ENCODE measurements around the gene LRRC9. TPM values are rescaled to one million over a fixed set of nuclear protein-coding genes. Genes with fewer than 3 reads are reported as not detected.
"Not testable (repeated sequence)": the region's sequence is repeated elsewhere in the genome, so short reads cannot be mapped to it uniquely, and the experiment has no call there.

Gene LRRC9
- total RNA-seq, 1 donor: not detected

DNA sequence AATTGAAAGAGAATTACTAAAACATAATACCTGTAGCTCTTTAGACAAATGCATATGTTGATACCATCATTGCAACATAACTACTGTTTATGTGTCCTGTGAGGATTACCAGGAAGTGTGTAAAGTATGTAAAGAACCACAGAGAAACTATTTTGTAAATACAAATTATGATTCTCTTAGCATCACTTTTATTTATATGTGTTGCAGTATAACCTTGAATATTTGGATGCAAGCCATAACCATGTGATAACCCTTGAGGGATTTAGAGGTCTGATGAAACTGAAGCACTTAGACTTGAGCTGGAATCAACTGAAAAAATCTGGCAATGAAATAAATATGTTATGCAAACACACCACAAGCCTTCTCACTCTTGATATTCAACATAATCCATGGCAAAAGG lies 77.5 kb downstream of the LRRC9 start:
- Histone ChIP-seq H3K4me1 (ENCODE audit: insufficient read depth, low read length) (no peaks in the 10 kb centered on the region), H3K9me3 (ENCODE audit: low read depth, low read length) (no peaks in the 10 kb centered on the region), H3K4me3 (ENCODE audit: low read length) (no peak overlapping the region), H3K27me3 (ENCODE audit: insufficient read depth, low read length) (no peaks in the 10 kb centered on the region)

DNA sequence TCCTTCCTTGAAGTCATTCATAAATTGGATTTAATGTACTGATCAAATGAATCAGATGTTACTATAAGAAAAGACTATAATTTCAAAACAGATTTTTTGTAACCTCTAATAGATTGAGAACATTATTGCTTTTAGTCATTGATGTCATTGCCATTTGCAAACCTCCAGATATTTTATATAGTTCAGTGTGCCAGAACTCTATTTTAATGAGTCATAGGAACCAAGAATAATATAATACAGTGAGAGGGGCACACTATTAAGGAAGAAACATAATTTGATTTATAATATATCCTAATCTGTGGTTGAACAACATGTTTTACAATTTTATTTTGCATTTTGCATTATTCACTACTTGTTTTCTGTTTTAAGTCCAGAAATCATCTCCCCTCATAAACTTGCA lies 78.0 kb downstream of the LRRC9 start:
- Histone ChIP-seq H3K9me3 (ENCODE audit: low read depth, low read length) (no peaks in the 10 kb centered on the region), H3K4me1 (ENCODE audit: insufficient read depth, low read length) (no peaks in the 10 kb centered on the region), H3K27me3 (ENCODE audit: insufficient read depth, low read length) (no peaks in the 10 kb centered on the region), H3K4me3 (ENCODE audit: low read length) (no peak overlapping the region)

DNA sequence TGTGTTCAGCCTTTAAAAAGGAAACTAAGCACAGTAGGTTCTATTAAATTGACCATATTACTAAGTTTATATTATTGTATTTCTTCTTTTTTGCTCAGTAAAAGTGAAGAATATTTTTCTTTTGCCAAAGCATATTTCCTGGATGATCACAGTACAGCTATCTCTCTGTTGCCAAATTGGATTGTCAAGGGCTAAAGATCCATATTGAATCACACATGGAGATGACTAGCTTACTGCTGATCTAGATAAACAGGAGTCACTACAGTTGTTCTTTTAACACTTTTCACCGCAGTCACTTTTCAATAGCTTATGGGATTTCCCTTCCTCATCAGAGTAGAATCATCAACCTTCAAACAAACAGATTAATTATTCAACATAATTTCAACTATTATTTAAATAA lies 78.6 kb downstream of the LRRC9 start:
- H3K9me3 ChIP-seq (ENCODE audit: low read depth, low read length): no peaks in the 10 kb centered on the region
- no peak overlapping the region for H3K4me3 ChIP-seq (ENCODE audit: low read length)
- H3K27me3 ChIP-seq (ENCODE audit: insufficient read depth, low read length): no peaks in the 10 kb centered on the region
- no peaks in the 10 kb centered on the region for H3K4me1 ChIP-seq (ENCODE audit: insufficient read depth, low read length)

DNA sequence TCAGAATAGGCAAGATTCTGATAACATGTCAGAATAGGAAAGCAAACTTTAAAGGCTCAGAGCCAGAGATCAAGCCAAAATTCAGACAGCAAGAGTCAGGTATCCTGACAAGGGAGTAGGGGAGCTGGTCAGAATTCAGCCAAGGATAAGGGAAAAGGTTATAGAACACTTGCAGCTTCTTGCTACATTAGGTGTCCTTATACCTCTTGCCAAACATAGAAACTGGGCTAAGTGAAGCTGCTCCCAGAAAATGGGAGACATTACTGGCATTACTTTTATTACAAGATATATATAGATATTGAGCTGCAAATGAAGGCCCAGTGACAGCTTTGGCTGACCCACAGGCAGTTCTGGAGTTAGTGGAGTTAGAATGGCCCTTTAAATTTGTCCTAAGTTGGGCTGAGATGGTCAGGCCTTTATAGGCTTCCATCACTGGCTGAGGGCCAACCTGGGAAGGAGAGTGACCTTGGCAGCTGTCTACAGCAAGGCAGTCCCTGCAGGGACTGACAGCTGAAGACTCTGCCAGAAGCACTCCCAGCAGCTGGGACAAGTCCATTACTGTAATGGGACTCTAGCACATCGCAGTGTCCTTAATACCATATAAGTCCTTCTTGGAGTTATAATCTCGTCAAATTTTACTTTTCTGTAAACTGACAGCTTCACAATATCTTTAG lies 83.0 kb downstream of the LRRC9 start:
- H3K4me1 ChIP-seq (ENCODE audit: insufficient read depth, low read length): no peaks in the 10 kb centered on the region
- H3K27me3 ChIP-seq (ENCODE audit: insufficient read depth, low read length): no peaks in the 10 kb centered on the region
- no peak overlapping the region for H3K4me3 ChIP-seq (ENCODE audit: low read length)
- no peaks in the 10 kb centered on the region for H3K9me3 ChIP-seq (ENCODE audit: low read depth, low read length)

DNA sequence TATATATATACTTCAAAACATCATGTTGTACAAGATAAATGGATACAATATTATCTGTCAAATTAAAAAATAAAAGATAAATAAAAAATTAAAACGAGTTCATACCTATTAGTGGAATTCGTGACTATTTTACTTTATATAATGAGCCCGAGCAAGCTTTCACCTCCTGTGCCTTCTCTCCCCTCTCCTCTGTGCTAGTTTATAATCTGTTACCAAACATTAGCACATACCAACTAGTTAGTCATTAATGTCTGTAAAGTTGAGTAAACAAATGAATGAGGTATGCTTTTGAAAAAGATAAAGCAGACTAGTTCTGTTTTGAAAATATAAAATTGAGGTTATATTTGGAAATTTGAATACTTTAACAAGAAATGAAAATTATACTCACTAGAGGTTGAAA lies 84.0 kb downstream of the LRRC9 start:
- Histone ChIP-seq H3K9me3 (ENCODE audit: low read depth, low read length) (no peaks in the 10 kb centered on the region), H3K4me1 (ENCODE audit: insufficient read depth, low read length) (no peaks in the 10 kb centered on the region), H3K27me3 (ENCODE audit: insufficient read depth, low read length) (no peaks in the 10 kb centered on the region), H3K4me3 (ENCODE audit: low read length) (no peak overlapping the region)

DNA sequence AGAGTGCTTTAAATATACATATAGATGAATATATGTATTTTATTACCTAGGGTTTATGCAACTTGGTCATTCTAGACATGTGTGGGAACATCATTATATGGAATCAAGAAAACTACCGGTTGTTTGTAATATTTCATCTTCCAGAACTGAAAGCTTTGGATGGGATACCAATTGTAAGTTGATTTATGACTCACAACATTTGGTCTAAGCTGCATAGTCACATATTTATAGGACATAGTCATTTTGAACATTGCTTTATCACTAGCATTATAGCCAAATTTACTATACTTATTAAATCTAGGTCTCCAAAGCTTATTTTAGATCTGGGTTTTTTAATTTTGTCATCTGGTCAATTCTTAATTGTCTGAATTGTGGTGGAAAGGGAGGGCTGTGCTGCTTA lies 88.1 kb downstream of the LRRC9 start:
- H3K27me3 ChIP-seq (ENCODE audit: insufficient read depth, low read length): no peaks in the 10 kb centered on the region
- H3K9me3 ChIP-seq (ENCODE audit: low read depth, low read length): no peaks in the 10 kb centered on the region
- no peaks in the 10 kb centered on the region for H3K4me1 ChIP-seq (ENCODE audit: insufficient read depth, low read length)
- no peak overlapping the region for H3K4me3 ChIP-seq (ENCODE audit: low read length)

DNA sequence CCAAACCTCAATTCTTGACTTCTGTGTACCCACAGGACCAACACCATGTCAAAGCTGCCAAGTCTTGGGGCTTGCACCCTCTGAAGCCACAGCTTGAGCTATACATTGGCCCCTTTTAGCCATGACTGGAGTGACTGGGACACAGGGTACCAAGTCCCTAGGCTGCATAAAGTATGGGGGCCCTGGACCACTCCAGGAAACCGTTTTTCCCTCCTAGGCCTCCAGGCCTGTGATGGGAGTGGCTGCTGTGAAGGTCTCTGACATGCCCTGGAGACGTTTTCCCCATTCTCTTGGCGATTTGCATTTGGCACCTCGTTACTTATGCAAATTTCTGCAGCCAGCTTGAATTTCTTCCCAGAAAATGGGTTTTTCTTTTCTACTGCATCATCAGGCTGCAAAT lies 90.3 kb downstream of the LRRC9 start:
- not testable (repeated sequence) for H3K4me1 ChIP-seq (ENCODE audit: insufficient read depth, low read length); H3K4me3 ChIP-seq (ENCODE audit: low read length); H3K27me3 ChIP-seq (ENCODE audit: insufficient read depth, low read length); H3K9me3 ChIP-seq (ENCODE audit: low read depth, low read length)

DNA sequence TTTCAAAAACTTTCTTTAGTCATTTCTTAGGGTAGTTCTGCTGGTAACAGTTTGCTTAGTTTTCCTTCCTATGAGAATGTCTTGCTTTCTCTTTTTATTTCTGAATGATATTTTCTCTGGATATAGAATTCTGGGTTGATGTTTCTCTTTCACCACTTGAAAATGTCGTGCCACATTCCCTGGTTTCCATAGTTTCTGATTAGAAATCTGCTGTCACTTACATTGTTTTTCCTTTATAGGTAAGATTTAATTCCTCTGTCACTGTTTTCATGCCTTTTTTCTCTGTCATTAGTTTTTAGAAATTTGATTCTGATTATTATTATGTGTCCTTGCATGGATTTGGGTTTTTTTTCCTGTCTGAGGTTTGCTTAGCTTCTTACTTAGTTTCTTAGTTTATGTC lies 94.5 kb downstream of the LRRC9 start:
- no peak overlapping the region for H3K4me3 ChIP-seq (ENCODE audit: low read length)
- H3K4me1 ChIP-seq (ENCODE audit: insufficient read depth, low read length): no peaks in the 10 kb centered on the region
- H3K27me3 ChIP-seq (ENCODE audit: insufficient read depth, low read length): no peaks in the 10 kb centered on the region
- no peaks in the 10 kb centered on the region for H3K9me3 ChIP-seq (ENCODE audit: low read depth, low read length)

DNA sequence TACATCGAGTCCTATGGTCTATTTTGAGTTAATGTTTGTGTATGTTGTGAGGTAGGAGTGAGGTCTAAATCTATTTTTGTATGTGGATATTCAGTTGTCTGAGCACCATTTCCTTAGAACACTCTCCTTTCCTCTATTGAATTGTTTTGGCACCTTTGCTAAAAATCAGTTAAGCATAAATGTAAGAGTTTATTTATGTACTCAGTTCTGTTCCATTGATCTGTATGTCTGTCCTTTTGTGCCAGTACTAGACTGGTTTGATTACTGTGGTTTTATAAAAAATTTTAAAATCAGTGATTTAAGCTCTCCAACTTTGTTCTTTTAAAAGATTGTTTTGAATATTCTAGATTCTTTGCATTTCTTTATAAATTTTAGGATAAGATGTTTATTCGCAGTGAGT lies 101.7 kb downstream of the LRRC9 start:
- Histone ChIP-seq H3K27me3 (ENCODE audit: insufficient read depth, low read length) (peaks cover 6% of the 10 kb centered on the region), H3K4me3 (ENCODE audit: low read length) (no peak overlapping the region), H3K9me3 (ENCODE audit: low read depth, low read length) (no peaks in the 10 kb centered on the region), H3K4me1 (ENCODE audit: insufficient read depth, low read length) (no peaks in the 10 kb centered on the region)

DNA sequence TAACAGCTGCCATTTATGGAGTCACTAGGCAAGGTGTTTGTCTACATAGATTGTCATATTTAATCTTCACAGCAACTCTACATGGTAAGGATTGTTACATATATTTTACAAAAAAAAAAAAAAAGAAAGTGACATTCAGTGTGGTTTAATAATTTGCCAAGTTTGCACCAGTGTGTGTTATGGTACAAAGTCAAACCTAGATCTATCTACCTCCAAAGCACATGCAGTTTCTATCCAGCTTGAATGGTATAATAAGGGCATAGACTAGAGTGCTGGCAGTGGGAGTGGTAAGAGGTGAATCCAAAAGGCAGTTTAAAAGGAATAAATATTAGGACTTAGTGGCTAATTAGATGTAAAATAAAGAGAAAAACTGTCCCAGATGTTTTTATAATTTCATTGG lies 105.6 kb downstream of the LRRC9 start:
- H3K27me3 ChIP-seq (ENCODE audit: insufficient read depth, low read length): peaks cover 6% of the 10 kb centered on the region
- no peak overlapping the region for H3K4me3 ChIP-seq (ENCODE audit: low read length)
- no peaks in the 10 kb centered on the region for H3K4me1 ChIP-seq (ENCODE audit: insufficient read depth, low read length)
- no peaks in the 10 kb centered on the region for H3K9me3 ChIP-seq (ENCODE audit: low read depth, low read length)

DNA sequence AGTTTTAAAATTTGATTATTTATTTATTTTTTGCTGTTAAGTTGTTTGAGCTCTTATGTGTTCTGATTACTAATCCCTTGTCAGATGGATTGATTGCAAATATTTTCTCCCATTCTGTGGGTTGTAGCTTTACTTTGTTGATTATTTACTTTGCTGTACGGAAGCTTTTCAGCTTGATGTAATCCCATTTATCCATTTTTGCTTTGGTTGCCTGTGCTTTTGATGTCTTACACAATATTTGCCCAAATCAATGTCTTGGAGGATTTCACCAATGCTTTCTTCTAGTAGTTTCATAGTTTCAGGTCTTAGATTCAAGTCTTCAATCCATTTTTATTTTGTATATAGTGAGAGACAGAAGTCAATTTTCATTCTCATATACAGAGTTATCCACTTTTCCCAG lies 115.2 kb downstream of the LRRC9 start:
- no peak overlapping the region for H3K4me3 ChIP-seq (ENCODE audit: low read length)
- H3K9me3 ChIP-seq (ENCODE audit: low read depth, low read length): no peaks in the 10 kb centered on the region
- no peaks in the 10 kb centered on the region for H3K27me3 ChIP-seq (ENCODE audit: insufficient read depth, low read length)
- H3K4me1 ChIP-seq (ENCODE audit: insufficient read depth, low read length): no peaks in the 10 kb centered on the region

DNA sequence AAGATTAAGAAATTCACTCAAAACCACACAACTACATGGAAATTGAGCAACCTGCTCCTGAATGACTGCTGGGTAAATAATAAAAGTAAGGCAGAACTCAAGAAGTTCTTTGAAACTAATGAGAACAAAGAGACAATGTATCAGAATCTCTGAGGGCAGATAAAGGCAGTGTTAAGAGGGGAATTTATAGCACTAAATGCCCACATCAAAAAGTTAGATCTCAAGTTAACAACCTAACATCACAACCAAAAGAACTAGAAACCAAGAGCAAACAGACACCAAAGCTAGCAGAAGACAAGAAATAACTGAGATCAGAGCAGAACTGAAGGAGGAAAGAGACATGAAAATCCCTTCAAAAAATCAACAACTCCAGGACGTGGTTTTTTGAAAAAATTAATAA lies 128.0 kb downstream of the LRRC9 start:
- not testable (repeated sequence) for H3K4me1 ChIP-seq (ENCODE audit: insufficient read depth, low read length); H3K4me3 ChIP-seq (ENCODE audit: low read length); H3K9me3 ChIP-seq (ENCODE audit: low read depth, low read length); H3K27me3 ChIP-seq (ENCODE audit: insufficient read depth, low read length)

DNA sequence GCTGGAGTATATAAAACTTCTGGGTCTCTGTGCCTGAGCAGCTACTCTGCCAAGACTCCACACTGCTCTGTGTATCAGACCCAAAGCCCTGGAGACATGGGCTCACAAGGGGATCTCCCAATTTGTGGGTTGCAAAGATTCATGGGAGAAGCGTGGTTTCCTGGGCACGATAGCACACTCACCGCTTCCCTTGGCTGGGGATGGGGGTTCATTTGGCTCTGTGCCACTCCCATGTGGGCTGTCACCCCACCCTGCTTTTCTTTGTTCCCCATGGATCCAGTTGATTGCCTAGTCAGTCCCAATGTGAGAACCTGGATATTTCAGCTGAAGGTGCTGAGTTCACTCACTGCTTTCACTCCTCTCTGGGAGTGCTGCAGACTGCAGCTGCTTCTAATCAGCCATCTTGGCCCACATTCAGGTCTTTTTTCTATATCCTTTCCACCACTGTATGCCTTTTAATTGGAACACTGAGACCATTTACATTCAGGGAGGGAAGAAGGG lies 131.8 kb downstream of the LRRC9 start:
- H3K9me3 ChIP-seq (ENCODE audit: low read depth, low read length): no peaks in the 10 kb centered on the region
- H3K4me1 ChIP-seq (ENCODE audit: insufficient read depth, low read length): peaks cover 3% of the 10 kb centered on the region
- H3K27me3 ChIP-seq (ENCODE audit: insufficient read depth, low read length): no peaks in the 10 kb centered on the region
- H3K4me3 ChIP-seq (ENCODE audit: low read length): no peak overlapping the region

DNA sequence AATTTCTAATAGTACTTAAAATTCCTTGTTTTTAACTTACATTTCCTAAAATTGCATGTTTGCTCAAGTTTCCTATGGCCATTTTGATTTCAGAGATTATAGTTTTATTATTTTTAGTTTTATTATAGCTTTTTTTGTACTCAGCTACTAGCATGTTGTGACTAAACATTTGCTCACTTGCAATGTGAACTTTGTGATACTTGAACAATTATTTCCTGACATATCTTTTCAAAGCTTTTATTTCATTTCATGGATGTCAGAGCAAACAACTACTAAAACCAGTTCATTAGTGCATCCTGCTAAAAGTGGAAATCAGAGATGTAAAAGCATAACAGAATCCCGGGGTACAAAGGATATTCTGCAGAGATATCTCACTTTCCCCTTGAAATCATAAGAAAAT lies 138.1 kb downstream of the LRRC9 start:
- Histone ChIP-seq H3K4me3 (ENCODE audit: low read length) (no peak overlapping the region), H3K27me3 (ENCODE audit: insufficient read depth, low read length) (no peaks in the 10 kb centered on the region), H3K9me3 (ENCODE audit: low read depth, low read length) (no peaks in the 10 kb centered on the region), H3K4me1 (ENCODE audit: insufficient read depth, low read length) (no peaks in the 10 kb centered on the region)

DNA sequence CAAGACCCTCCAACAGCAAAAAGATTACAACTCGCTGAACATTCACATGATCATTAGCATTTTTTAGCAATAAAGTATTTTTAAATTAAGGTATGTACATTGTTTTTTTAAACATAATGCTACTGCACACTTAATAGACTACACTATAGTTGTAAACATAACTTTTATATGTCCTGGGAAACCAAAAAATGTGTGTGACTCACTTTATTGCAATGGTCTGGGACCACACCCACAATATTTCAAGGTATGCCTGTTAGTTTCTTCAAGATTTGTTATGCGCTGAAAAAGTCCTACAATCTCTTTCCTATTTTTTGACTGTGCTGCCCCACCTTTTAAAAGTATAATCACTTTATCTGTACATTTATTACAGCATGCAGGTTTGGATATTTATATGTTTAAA lies 141.4 kb downstream of the LRRC9 start:
- H3K27me3 ChIP-seq (ENCODE audit: insufficient read depth, low read length): no peaks in the 10 kb centered on the region
- no peaks in the 10 kb centered on the region for H3K9me3 ChIP-seq (ENCODE audit: low read depth, low read length)
- no peaks in the 10 kb centered on the region for H3K4me1 ChIP-seq (ENCODE audit: insufficient read depth, low read length)
- no peak overlapping the region for H3K4me3 ChIP-seq (ENCODE audit: low read length)

DNA sequence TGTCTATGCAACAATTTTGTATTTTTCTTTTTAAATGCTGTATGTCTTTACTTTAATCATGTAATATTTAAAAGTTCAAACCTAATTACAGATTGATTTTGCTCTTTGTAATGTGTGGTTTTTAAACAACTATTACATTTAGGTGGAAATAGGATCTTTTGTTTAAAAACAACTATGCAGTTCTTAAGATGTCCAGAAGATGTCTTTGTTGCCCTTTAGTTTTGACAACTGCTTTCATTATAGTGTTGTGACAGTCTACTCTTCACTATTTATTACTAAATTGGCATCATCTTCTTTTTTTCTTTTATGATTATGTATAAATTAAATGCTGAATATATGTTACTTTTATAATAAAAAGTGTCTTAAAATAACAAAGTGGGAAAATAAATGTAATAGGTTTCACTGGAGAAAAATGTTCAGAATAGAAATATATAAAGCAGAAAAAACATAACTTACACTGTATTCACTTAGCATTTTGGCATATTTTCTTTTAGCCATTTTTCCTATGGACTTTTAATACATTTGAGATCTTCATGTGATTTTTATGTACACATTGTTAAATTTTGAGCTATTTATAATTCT lies 144.6 kb downstream of the LRRC9 start:
- no peaks in the 10 kb centered on the region for H3K27me3 ChIP-seq (ENCODE audit: insufficient read depth, low read length)
- H3K4me3 ChIP-seq (ENCODE audit: low read length): no peak overlapping the region
- no peaks in the 10 kb centered on the region for H3K4me1 ChIP-seq (ENCODE audit: insufficient read depth, low read length)
- no peaks in the 10 kb centered on the region for H3K9me3 ChIP-seq (ENCODE audit: low read depth, low read length)
